ENCODE results near the gene CYP27A1. TPM values are rescaled to one million over a fixed set of nuclear protein-coding genes. Genes with fewer than 3 reads are reported as not detected.

CYP27A1 gene
- total and polyA plus RNA-seq, 2 of the 8 experiments (the other 6 are each of a cell fraction or from before 2014, with no cell fraction given), result 5.4 to 14.7 TPM

DNA sequence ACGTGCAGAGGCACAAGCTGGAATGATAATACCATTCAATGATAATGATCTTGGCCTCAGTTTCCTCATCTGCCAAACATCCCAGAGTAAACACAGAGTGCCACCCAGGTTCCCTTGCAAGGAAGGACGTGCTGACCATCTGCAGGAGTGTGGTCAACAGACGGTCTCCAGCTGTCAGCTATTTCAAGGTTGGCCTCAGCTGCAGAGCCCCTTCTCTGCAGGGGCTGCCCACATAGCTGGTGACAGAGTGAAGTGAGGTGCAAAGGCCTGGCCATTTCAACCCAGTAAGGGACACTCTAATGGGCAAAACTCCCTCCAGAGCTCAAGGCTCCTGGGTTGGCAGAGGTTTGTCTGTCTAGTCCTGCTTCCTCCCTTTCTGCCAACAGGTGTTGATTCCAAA lies 69.3 kb downstream of the CYP27A1 start (continued):
- TF ChIP-seq CBX5 (IDR thresholded peaks at IDR 0.05; ENCODE audit: low read depth, low read length), result no peak
- no peak for TF ChIP-seq BCL11A (IDR thresholded peaks at IDR 0.05; ENCODE audit: low read depth in 2 of 2, low read length in 2 of 2)
- no peak for TF ChIP-seq MAFK (IDR thresholded peaks at IDR 0.05; ENCODE audit: low read depth, low read length)
- no peak for TF ChIP-seq PHF8 (conservative IDR thresholded peaks at IDR 0.05; ENCODE audit: low read depth, low read length)
- no peak for TF ChIP-seq TAF7 (optimal IDR thresholded peaks at IDR 0.05; ENCODE audit: borderline replicate concordance, low read depth, low read length)
- TF ChIP-seq EGR1 (IDR thresholded peaks at IDR 0.05; ENCODE audit: borderline replicate concordance, low read depth, low read length), result no peak
